NCI-H1417 treated with DMSO at 0.1 percent for 48 hours (cell line): ENCODE results near the gene ACTRT3.
A peak's percentile ranks its signal among the peaks of the same experiment; 100 is the strongest.

Experiments
- DNase-seq: peaks from one replicate; lab custom pipeline; 2025; lab: John Stamatoyannopoulos, UW

Gene ACTRT3

DNA sequence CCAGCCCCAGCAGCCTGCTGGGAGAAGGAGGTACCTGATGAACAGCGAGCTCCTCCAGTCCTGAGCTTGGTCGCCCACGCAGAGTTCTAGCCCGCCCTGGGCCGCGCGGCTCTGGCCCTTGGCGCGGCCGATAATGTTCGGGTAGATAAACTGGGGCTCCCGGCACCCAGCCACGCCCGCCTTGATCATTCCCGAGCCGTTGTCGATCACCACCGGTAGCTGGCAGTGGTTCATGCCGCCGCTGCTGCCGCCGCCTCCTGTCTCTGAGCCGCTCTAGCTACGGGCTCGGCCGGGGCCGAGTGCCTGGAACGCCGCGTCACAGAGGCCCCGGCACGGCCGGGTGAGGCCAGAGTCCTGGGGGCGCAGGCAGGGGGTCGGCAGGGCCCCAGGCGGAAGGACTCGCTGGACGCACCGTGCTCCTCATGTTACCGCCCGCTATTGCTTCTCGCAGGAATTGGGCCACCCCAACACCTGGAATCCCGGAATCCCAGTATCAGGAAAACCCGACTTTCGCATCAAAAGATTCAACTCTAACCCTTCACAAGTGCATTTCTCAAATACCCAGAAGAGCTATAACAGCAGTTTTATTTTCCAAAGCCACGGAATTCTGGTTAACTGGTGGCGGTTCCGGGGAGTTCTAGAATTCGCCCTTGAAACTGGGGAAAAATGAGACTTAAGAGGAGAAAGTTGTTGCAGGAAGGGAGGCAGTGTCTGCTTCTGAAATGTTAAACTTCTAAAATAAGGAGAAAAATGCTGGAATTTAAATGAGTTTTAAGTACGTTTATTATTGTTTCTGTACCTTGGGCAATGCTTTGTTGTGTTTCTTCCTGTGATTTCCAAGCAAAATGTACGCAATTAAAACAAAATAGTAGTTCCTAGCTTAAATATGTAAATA lies at the start of gene ACTRT3:
ACTRT3 (minus strand) TSS at position 275 of the 895 bp plus-strand sequence; CDS start at position 234, 41 bp downstream.
- no peak for DNase-seq

GRCh38 chr3:169818316-169818715 lies 49.0 kb upstream of the ACTRT3 start:
- no peak for DNase-seq

- DNase-seq, result no peak
Measured at GRCh38 chr3:169815590-169816150, 46.3 kb upstream of the ACTRT3 start.

DNA sequence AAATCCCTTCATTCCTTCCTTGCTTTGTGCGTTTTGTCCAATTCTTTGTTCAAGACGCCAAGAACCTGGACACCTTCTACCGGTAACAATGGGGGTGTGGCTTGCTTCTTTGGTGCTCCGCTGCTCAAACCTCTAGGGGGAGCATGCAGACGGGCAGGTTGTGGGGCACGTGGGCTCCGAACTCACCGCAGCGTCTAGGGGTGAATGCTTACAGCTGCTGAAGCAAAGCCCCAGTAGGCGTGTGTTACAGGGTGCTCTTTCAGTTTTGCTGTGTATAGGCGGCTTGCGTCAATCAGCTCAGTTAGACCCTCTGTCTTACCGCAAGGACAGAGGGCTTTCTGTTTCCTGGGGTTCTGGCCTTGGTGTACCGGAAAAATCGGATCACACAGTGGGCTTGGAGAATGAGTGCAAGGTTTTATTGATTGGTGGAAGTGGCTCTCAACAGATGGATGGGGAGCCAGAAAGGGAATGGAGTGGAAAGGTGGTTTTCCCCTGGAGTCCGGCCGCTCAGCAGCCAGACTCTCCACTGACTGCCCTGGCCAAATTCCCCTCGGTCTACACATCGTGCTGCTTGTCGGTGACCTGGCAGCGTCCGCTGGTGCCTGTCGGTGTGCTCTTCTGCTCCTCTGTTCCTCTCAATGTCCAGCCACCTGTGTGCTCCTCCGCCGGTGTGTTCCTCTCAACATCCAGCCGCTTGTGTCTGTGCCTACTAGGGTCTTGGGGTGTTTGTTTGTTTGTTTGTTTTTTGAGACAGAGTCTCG lies 44.6 kb upstream of the ACTRT3 start:
- DNase-seq, result no peak

- no peak for DNase-seq
Measured at GRCh38 chr3:169813278-169813677, 43.9 kb upstream of the ACTRT3 start.

DNA sequence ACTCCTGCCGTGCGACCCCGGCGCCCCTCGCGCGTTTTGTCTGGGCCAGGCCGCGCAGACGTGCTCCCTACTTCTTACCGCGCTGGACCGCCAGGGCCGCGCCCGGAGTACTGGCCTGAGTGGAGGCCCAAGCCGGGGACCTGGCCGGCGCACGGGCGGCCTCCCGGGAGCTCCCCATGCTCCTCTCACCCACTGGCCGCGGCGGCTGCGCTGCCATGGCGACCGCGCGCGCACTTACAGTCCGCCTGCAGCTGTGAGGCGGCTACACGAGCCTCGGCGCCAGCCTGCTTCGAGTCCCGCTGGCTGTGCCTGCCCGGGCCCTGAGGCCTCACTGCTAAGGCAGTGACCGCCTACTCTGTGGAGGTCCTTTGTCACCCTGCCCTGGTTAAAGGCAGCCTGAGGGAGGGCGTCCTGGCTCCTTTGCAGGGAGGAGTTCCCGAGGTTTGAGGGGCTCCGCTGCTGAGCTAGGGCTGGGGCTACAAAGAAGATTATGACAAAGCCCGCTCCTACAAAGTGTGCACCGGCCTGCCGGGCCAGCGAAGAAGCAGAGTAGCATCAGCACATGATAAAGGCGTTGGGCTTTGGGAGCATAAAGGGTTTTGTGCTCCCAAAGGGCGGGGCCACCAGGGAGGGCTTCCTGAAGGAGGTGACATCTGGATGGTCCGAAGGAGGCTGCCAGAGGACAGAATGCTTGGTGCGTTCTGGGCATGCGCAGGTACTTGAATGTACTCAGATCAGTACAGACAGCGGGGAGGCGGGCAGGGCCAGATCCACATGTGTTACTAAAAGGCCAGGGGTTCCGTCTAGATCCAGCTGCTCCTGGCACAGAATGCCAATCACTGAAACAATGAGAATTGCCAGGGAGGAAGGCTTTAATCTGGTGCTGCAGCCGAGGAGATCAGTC lies 43.2 kb upstream of the ACTRT3 start, which contains the start of the genes LRRC34 and LRRIQ4:
LRRC34 (minus strand) TSS at position 573 of the 904 bp plus-strand sequence; CDS start at position 217, 356 bp downstream.
LRRIQ4 (plus strand) TSS at position 539 of the 904 bp plus-strand sequence. CDS start 9,052 bp downstream, outside the sequence.
- DNase-seq, result peak; percentile 60

- peak; percentile 38 for DNase-seq
Measured at GRCh38 chr3:169811631-169812331, 42.4 kb upstream of the ACTRT3 start.

GRCh38 chr3:169809230-169809795 lies 40.0 kb upstream of the ACTRT3 start:
- no peak for DNase-seq

DNA sequence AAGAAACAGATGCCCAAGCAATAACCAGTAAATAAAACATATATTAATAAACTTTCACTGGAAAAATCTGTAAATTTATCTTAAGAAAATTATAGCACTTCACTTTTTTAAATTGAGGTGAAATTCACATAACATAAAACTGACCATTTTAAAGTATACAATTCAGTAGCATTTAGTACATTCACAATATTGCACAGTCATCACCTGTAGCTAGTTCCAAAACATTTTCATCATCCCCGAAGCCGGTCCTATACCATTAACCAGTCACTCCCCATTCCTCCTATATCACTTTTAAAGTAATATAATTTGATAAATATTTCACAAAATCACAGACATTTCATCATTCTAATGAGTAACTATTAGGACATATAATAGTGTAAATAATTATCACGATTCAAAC lies 35.3 kb upstream of the ACTRT3 start:
- no peak for DNase-seq

DNA sequence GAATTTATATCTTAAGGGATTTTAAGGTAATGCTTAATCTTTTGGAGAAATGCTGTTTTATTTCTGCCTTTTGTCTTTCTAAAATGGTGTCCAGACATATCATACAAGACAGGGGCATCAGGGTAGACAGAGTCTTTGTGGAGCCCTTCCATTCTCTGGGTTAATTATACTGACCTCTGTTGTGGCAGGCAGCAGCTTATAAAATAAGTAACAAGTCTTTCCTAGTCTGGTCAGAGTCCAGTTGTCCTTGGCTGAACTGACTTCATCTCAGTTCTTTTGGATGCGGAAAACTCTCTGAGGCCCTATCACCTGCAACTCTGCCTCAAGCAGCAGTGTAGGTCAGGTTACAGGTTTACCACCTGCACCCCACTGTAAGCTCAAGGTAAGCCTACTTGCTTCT lies 23.0 kb upstream of the ACTRT3 start:
- no peak for DNase-seq

GRCh38 chr3:169790687-169791429 lies 21.5 kb upstream of the ACTRT3 start:
- no peak for DNase-seq

GRCh38 chr3:169790219-169790618 lies 20.9 kb upstream of the ACTRT3 start:
- no peak for DNase-seq

DNA sequence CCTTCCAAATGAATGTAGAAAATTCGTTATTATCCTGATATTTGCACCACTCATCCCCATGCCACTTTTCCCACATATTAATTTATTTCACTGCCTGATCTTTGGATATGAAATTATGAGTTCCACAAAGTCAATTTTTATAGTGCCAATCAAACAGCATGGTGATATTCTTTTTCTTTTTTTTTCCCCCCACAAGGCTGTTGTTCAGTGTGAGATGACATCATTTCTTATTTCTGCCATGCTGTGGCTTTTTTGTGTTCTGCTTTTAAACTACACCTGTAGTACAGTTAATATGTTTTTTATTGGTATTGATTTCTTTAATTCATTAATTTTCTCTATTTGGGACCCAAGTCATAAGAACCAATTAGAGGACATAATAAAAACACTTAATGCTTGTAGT lies 18.4 kb upstream of the ACTRT3 start:
- no peak for DNase-seq

DNA sequence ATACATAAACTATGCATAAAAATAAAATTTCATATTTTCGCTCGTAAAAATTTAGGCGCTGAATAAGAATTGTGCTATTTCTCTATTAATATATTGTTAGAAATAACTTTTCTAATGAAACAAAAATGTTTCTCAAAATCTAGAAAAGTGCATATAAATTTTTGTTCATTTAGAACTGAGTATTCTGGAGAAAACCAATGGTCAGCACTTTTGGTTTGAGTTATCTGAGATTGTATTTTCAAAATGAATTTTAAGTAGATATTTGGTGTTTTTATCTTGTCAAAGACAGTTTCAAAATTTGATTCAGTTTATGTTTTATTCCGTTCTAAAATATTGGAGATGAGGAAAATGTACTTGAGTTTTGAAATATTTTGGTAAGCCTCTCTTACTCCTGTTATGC lies 17.8 kb upstream of the ACTRT3 start:
- no peak for DNase-seq

GRCh38 chr3:169781209-169781855 lies 12.0 kb upstream of the ACTRT3 start:
- no peak for DNase-seq

- no peak for DNase-seq
Measured at GRCh38 chr3:169780742-169781141, 11.4 kb upstream of the ACTRT3 start.

DNA sequence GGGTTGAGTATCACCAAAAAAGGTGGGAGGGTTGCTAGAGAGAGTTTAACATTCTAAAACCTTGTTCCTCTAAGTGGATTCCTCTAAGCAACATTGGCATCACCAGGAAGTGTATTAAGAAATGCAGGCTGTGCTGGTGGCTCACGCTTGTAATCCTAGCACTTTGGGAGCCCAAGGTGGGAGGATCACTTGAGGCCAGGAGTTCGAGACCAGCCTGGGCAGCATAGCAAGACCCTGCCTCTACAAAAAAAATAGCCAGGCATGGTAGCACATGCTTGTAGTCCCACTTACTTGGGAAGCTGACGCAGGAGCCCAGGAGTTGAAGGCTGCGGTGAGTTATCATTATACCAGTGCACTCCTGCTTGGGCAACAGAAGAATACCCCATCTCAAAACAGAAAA lies 8.5 kb upstream of the ACTRT3 start:
- DNase-seq, result no peak

DNA sequence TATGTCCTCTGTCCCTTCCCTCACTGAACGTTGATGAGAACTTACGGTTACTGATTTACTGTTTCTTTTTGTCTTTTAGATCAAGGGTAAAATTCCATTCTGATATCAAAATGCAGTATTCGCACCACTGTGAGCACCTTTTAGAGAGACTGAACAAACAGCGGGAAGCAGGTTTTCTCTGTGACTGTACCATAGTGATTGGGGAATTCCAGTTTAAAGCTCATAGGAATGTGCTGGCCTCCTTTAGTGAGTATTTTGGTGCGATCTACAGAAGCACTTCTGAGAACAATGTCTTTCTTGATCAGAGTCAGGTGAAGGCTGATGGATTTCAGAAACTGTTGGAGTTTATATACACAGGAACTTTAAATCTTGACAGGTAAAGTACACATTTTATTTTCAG lies 4.8 kb upstream of the ACTRT3 start:
- no peak for DNase-seq
